Measurements from ENCODE around the gene RPL35A. TPM values are rescaled to one million over a fixed set of nuclear protein-coding genes. Genes with fewer than 3 reads are reported as not detected.

The RPL35A gene
- total RNA-seq, 1 experiment from 2014 or later = 1,563 TPM

- peak overlapping the region; percentile 19 to 47; a peak in 2 of 5 replicates for H3K4me3 Mint-ChIP-seq
- no peak for DNase-seq
These were observed 11.6 kb downstream of the RPL35A start for GRCh38 chr3:197961582-197961945.

More at GRCh38 chr3:197961582-197961945, 11.6 kb downstream of the RPL35A start:
- Histone ChIP-seq H3K4me2 (ENCODE audit: insufficient read depth, insufficient read length, low read length) (no peak overlapping the region), H3K14ac (ENCODE audit: insufficient read depth, low read length) (no peak overlapping the region), H3K4ac (ENCODE audit: low read depth, low read length) (no peak overlapping the region), H2BK15ac (ENCODE audit: low read depth, low read length) (no peak overlapping the region), H3K27me3 (ENCODE audit: insufficient read depth, low read length) (no peaks in the 10 kb centered on the region), H3K23me2 (ENCODE audit: insufficient read length, low read depth, low read length, poor library complexity, severe bottlenecking) (peaks cover 7% of the 10 kb centered on the region), H3K9me3 (ENCODE audit: control insufficient read depth, low read depth, low read length) (peaks cover 2% of the 10 kb centered on the region), H2BK5ac (ENCODE audit: insufficient read length, low read length) (no peak overlapping the region), H3K9ac (ENCODE audit: extremely low read depth, insufficient read length, low read length) (no peak overlapping the region), H3K79me2 (ENCODE audit: insufficient read depth, low read length) (no peaks in the 10 kb centered on the region), H4K8ac (replicated peaks; ENCODE audit: insufficient read length, low read depth, low read length) (no peak overlapping the region), H3T11ph (ENCODE audit: low read length) (no peak overlapping the region), H2AK5ac (ENCODE audit: insufficient read length, low read length) (no peak overlapping the region), H2BK20ac (ENCODE audit: low read depth, low read length, poor library complexity, severe bottlenecking) (no peak overlapping the region), H3K27ac (ENCODE audit: insufficient read length, low read depth, low read length) (no peak overlapping the region), H3K4me1 (ENCODE audit: insufficient read depth, low read length) (peaks cover 2% of the 10 kb centered on the region; the same call in 1 of the 2 replicates), H3K56ac (ENCODE audit: insufficient read length, low read depth, low read length) (no peak overlapping the region), H2AFZ (ENCODE audit: low read length) (no peak overlapping the region), H2BK120ac (ENCODE audit: low read depth, low read length, poor library complexity, severe bottlenecking) (no peak overlapping the region), H3K18ac (ENCODE audit: insufficient read length, low read depth, low read length) (no peak overlapping the region), H4K5ac (ENCODE audit: insufficient read length, low read depth, low read length) (no peak overlapping the region), H4K91ac (ENCODE audit: insufficient read length, low read depth, low read length) (no peak overlapping the region), H3K79me1 (ENCODE audit: insufficient read depth, low read depth, low read length, poor library complexity, severe bottlenecking) (no peaks in the 10 kb centered on the region), H3K23ac (ENCODE audit: insufficient read length, low read depth, low read length) (no peak overlapping the region), H4K20me1 (ENCODE audit: control insufficient read depth, insufficient read depth, insufficient read length) (no peaks in the 10 kb centered on the region), H2BK12ac (ENCODE audit: insufficient read length, low read depth, low read length) (no peak overlapping the region)
- Mint-ChIP-seq H3K4me1 (peaks cover 18 to 27% of the 10 kb centered on the region in 2 experiments), H3K27me3 (ENCODE audit: low read depth) (peaks cover 13% of the 10 kb centered on the region), H3K27ac (no peak overlapping the region), H3K36me3 (ENCODE audit: insufficient read depth in 1 of 3, low read depth in 3 of 3) (peaks cover 0 to 8% (median 6%) of the 10 kb centered on the region in 3 experiments; a peak in 4 of 7 replicates), H3K9me3 (peaks cover 6% of the 10 kb centered on the region in 2 experiments; a peak in 4 of 5 replicates)
- no CpG with 5 or more reads among the region's 9 CpGs for WGBS (ENCODE audit: extremely low coverage, insufficient read length, low lambda C conversion rate)
- TF ChIP-seq CTCF (conservative IDR thresholded peaks at IDR 0.05) = no peak
